MCF 10A (cell line): ENCODE measurements around the gene VPS25. TPM values are rescaled to one million over a fixed set of nuclear protein-coding genes. Genes with fewer than 3 reads are reported as not detected.

Source experiments
- BruUV-seq: library from RNA; stranded (reverse); fragments of 400-500 nt; replicated peaks from 2 replicates; lab custom pipeline; 2021; lab: Mats Ljungman, UMichigan
- CTCF ChIA-PET: fragments of 300-600 bp; sonication (Branson Sonifier 250); formaldehyde crosslinking; extraction: SDS; loops from one replicate; lab custom pipeline; 2021; ENCODE audit warnings: antibody characterized with exemption, inconsistent platforms; lab: Yijun Ruan, JAX
- POLR2A ChIA-PET: fragments of 300-600, 350-650 bp; sonication (Branson Sonifier 250); formaldehyde crosslinking; extraction: SDS; loops from one replicate; lab custom pipeline; 2020; ENCODE audit warnings: antibody characterized with exemption, inconsistent platforms; lab: Yijun Ruan, JAX
- DNase-seq: peaks from one replicate; pipeline ENCODE4 v3.0.0-alpha.2; 2018; ENCODE audit not compliant: unreplicated experiment
- H3K27ac Mint-ChIP-seq: one replicate; pipeline ENCODE4 v1.8.0; 2022; ENCODE audit warnings: mild to moderate bottlenecking, low read depth, mixed read lengths; ENCODE audit not compliant: unreplicated experiment
- H3K27me3 Mint-ChIP-seq: one replicate; pipeline ENCODE4 v1.8.0; 2022; ENCODE audit warnings: mixed read lengths; ENCODE audit not compliant: insufficient read depth, unreplicated experiment
- H3K36me3 Mint-ChIP-seq: one replicate; pipeline ENCODE4 v1.8.0; 2022; ENCODE audit warnings: mild to moderate bottlenecking, moderate library complexity, mixed read lengths; ENCODE audit not compliant: insufficient read depth, unreplicated experiment
- H3K4me1 Mint-ChIP-seq: one replicate; pipeline ENCODE4 v1.8.0; 2022; ENCODE audit warnings: mixed read lengths; ENCODE audit not compliant: insufficient read depth, unreplicated experiment
- H3K4me3 Mint-ChIP-seq: one replicate; pipeline ENCODE4 v1.8.0; 2022; ENCODE audit warnings: mild to moderate bottlenecking, moderate library complexity, mixed read lengths; ENCODE audit not compliant: unreplicated experiment
- H3K9me3 Mint-ChIP-seq: one replicate; pipeline ENCODE4 v1.8.0; 2022; ENCODE audit warnings: mixed read lengths; ENCODE audit not compliant: unreplicated experiment
- intact Hi-C: fragments of 100-400 bp; cut with micrococcal nuclease; formaldehyde crosslinking; loops from 2 replicates; pipeline ENCODE4 v1.14.1; 2022
- total RNA-seq: library from RNA; stranded (reverse); gene quantifications from 2 replicates; pipeline ENCODE4 v1.2.3, GENCODE V29; 2022
- TF ChIP-seq, protein P1 (sequence below): fragments of 200-600 bp; IDR thresholded peaks from one replicate; pipeline ENCODE4 v1.8.0; 2022; ENCODE audit warnings: antibody characterized with exemption, mild to moderate bottlenecking; ENCODE audit not compliant: unreplicated experiment

VPS25 gene
- total RNA-seq, 1 experiment from 2014 or later = 84.3 TPM

DNA sequence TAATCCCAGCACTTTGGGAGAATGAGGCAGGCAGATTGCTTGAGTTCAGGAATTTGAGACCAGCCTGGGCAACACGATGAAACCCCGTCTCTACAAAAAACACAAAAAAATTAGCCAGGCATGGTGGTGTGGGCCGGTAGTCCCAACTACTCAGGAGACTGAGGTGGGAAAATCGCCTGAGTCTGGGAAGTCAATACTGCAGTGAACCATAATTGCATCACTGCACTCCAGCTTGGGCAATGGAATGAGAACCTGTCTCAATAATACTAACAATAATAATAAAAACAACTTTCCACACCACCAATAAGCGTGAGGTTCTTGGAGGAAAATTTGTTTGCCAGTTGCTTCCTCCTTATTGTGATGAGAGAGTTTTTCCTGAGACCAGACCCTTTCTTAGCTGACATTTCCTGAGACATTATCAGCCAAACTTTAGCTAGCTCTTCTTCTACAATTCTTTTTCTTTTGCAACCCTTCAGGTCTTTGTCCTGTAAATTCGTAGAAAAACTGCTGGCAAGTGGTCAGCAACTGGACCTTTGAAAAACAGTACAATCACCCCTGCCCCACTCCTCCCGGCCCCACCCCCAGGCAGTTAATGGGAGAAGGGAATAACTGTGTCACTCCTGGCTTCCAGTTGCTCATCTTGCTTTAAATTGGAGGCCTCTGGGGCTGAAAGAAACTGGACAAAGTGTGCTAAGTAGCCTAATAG is 24.9 kb upstream of the VPS25 start:
- H3K27ac Mint-ChIP-seq = no peak overlapping the region
- CTCF ChIA-PET = interaction anchor here (0.5 to 4.3 kb wide), 3 partner anchors 12 to 229 kb away, joined by 3 to 23 read pairs (median 3); no protein-coding TSS in a partner anchor

GRCh38 chr17:42748908-42749798 is 24.1 kb upstream of the VPS25 start:
- Mint-ChIP-seq H3K27ac (no peak overlapping the region), H3K4me3 (no peak overlapping the region), H3K4me1 (peaks cover 2% of the 10 kb centered on the region), H3K36me3 (no peaks in the 10 kb centered on the region), H3K27me3 (no peaks in the 10 kb centered on the region), H3K9me3 (no peaks in the 10 kb centered on the region)
- no TSS peak for BruUV-seq
- intact Hi-C loops = no loop called here
- TF ChIP-seq, protein P1, sequence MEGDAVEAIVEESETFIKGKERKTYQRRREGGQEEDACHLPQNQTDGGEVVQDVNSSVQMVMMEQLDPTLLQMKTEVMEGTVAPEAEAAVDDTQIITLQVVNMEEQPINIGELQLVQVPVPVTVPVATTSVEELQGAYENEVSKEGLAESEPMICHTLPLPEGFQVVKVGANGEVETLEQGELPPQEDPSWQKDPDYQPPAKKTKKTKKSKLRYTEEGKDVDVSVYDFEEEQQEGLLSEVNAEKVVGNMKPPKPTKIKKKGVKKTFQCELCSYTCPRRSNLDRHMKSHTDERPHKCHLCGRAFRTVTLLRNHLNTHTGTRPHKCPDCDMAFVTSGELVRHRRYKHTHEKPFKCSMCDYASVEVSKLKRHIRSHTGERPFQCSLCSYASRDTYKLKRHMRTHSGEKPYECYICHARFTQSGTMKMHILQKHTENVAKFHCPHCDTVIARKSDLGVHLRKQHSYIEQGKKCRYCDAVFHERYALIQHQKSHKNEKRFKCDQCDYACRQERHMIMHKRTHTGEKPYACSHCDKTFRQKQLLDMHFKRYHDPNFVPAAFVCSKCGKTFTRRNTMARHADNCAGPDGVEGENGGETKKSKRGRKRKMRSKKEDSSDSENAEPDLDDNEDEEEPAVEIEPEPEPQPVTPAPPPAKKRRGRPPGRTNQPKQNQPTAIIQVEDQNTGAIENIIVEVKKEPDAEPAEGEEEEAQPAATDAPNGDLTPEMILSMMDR = no peak
- ChIA-PET POLR2A (interaction anchor here (0.9 to 1.3 kb wide), 5 partner anchors 24 to 171 kb away, joined by 3 to 4 read pairs (median 3); partner anchors contain the start of genes BECN1, CNTD1, COA3 and PSMC3IP), CTCF (interaction anchor here (0.5 to 4.3 kb wide), 6 partner anchors 11 to 228 kb away, joined by 3 to 23 read pairs (median 4); partner anchors contain the start of gene BECN1)
- DNase-seq = no peak

More for the DNA sequence above, 24.9 kb upstream of the VPS25 start:
- H3K27me3 Mint-ChIP-seq = no peaks in the 10 kb centered on the region
- no TSS peak for BruUV-seq
- H3K4me1 Mint-ChIP-seq = peaks cover 10% of the 10 kb centered on the region
- H3K9me3 Mint-ChIP-seq = no peaks in the 10 kb centered on the region
- intact Hi-C loops = no loop called here
- DNase-seq = no peak
- TF ChIP-seq, protein P1 = no peak
- POLR2A ChIA-PET = interaction anchor here (1.0 kb wide), 1 partner anchor 25 kb away, joined by 3 read pairs; the partner anchor contains the start of gene VPS25
- H3K4me3 Mint-ChIP-seq = no peak overlapping the region
- H3K36me3 Mint-ChIP-seq = no peaks in the 10 kb centered on the region

DNA sequence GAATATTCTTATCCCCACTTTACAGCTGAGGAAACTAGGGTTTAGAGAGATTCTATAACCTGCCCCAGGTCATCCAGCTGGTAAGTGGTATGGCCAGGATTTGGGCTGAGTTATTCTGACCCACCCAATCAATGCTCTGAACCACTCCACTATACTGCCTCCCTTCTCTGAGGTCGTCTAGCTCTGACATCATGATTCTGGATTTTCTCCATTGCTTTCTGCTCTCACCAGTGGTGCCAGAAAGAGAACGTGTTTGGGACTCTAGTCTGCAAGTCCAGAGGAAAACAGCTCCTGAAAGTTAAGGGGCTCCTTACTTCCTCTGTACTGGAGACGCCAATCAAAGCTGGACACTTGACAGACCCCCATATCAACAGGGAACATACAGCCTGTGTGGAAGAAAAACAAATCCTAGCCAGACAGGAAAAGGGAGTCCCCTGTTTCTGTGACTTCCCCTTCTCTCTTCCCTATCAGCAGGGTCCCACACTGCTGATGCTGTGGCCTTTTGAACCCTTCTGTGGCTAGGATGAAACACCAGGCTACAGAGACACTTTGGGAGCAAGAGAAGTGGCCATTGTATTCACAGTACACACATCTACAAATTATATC is 22.4 kb upstream of the VPS25 start:
- POLR2A ChIA-PET = interaction anchor here (0.6 to 2.5 kb wide), 2 partner anchors 23 to 198 kb away, joined by 3 to 5 read pairs; partner anchors contain the start of gene VPS25
- Mint-ChIP-seq H3K27me3 (no peaks in the 10 kb centered on the region), H3K27ac (no peak overlapping the region), H3K9me3 (no peaks in the 10 kb centered on the region), H3K36me3 (no peaks in the 10 kb centered on the region), H3K4me1 (peaks cover 7% of the 10 kb centered on the region), H3K4me3 (no peak overlapping the region)
- CTCF ChIA-PET = interaction anchor here (0.5 to 4.3 kb wide), 5 partner anchors 9 to 198 kb away, joined by 3 to 23 read pairs (median 3); no protein-coding TSS in a partner anchor
- BruUV-seq = no TSS peak
- intact Hi-C loops = no loop called here
- DNase-seq = no peak
- TF ChIP-seq, protein P1 = no peak
